GM21717 (cell line): ENCODE results near the gene DUOX2.
"Not testable (repeated sequence)": the region's sequence is repeated elsewhere in the genome, so short reads cannot be mapped to it uniquely, and the experiment has no call there.

Experiments
- ATAC-seq: cut with Tn5 transposase; IDR thresholded peaks from one replicate; pipeline ENCODE4 v1.9.1; 2021; ENCODE audit warnings: mild to moderate bottlenecking, moderate library complexity; ENCODE audit not compliant: unreplicated experiment

Gene DUOX2

DNA sequence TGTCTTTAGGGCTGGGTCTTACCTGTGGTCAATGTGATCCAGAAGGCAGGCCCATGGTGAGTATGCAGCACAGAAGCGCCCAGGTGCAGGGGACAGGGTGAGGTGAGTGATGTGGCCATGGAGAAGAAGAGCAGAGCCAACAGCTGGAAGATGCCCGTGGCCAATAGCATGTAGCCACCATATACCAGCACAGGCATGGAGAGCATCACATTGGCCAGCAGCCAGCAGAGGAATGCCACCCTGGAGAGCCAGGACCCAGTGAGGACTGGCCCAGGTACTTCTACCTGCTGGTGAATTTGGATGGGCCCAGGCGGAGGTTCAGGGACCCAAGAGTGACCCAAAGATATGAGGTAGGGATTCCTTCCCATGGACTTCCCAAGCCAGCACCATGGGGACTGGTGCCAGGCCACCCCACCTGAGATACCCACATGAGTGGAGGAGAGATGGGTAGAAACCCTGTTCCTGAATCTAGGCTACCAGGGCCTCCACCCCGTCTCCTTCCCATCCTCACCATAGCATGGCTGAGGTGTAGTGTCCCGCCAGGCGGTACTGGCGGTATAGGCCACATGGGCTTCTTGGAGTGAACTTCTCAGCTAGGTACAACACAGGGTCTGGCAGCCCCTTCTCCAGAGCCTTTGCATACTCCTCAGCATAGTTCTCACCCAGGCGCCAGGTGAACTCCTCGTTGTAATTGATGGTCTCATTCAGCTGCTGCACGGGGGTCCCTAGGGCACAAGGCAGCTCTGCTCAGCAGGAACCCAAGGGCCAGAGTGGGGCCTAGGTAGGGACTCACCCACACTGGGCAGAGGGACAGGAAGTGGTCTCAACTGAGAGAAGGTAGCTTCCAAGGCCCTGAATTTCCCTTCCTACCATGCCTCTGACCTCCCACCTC is 6.4 kb upstream of the DUOX2 start:
- ATAC-seq = no peak

DNA sequence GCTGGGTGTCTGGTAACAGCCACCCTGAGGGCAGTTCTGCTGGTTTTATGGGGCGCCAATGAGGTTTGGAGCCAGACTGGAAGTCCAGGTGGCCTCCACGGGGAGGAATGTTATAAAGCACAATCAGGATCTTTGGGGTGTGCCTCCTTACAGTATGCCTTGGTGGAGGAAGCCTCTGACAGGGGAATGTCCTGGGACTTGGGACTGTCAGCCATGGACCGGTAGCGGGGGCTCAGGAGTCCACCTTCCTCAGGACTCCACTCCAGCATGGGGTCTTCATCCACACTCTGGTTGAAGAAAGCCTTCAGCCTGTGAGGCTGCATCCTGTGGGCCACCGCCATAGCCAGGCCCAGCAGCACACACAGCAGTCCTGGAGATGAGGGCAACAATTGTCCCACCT is 5.0 kb upstream of the DUOX2 start:
- no peak for ATAC-seq

DNA sequence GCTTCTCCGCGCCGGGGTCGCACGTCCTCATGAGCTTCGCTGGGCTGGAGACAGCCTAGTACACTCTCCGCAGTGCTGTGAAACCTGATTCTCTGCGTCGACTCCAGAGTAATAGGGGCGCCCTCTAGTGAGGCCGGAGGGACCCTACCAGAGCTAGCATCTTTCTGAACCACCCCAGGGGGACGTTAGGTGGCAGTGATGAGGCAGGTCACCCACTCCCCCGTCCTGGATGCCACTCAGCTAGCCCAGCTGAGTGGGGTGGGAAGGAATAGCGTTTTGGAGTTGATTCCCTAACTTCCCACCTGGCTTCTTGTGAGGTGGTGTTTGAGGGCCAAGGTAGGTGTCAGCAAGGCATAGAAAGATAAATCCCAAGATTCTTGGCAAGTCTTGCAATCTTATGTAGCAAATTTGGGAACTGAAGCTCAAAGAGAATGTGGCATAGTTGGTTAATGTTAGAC is 4.2 kb upstream of the DUOX2 start:
- ATAC-seq = peak; percentile 79

DNA sequence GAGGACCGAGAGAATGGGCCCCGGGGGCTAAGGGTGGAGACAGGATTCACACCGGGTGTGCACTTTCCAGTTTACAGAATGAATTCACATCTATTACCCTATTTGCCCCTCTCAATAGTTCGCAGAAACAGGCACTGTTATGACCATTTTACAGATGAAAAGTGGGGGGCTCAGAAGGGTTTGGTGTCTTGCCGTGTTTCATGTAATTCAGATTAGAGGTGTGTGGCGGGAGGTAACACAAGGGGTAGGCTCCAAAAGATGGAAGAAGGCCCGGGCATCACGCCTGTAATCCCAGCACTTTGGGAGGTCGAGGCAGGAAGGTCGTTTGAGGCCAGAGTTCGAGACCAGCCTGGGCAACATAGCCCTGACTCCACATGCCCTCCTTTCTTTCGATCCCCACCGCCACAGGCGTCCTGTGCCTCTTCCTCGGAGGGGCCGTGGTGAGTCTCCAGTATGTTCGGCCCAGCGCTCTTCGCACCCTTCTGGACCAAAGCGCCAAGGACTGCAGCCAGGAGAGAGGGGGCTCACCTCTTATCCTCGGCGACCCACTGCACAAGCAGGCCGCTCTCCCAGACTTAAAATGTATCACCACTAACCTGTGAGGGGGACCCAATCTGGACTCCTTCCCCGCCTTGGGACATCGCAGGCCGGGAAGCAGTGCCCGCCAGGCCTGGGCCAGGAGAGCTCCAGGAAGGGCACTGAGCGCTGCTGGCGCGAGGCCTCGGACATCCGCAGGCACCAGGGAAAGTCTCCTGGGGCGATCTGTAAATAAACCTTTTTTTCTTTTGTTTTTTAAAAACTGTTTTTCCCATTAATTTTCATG is 3.5 kb upstream of the DUOX2 start:
- ATAC-seq = no peak

DNA sequence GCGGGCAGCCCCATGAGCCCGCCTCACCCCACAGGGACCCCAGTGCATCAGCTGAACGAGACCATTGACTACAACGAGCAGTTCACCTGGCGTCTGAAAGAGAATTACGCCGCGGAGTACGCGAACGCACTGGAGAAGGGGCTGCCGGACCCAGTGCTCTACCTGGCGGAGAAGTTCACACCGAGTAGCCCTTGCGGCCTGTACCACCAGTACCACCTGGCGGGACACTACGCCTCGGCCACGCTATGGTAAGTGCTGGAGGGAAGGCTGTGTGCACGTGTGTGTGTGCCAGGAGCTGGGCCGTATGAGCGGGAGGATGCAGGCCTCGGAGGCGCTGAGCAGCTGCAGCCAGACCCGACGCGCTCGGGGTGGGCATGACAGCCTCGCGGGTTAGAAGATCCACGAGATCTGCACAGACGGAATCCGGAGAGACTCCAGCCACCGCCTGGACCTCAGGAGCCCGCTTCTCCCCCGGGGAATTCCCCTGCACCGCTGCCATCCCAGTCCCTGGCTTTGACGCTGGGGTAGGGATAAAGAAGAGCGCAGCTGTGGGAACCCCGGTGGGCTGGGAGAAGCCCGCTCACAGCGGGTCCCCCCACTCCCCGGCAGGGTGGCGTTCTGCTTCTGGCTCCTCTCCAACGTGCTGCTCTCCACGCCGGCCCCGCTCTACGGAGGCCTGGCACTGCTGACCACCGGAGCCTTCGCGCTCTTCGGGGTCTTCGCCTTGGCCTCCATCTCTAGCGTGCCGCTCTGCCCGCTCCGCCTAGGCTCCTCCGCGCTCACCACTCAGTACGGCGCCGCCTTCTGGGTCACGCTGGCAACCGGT is 2.7 kb upstream of the DUOX2 start:
- ATAC-seq = no peak

DNA sequence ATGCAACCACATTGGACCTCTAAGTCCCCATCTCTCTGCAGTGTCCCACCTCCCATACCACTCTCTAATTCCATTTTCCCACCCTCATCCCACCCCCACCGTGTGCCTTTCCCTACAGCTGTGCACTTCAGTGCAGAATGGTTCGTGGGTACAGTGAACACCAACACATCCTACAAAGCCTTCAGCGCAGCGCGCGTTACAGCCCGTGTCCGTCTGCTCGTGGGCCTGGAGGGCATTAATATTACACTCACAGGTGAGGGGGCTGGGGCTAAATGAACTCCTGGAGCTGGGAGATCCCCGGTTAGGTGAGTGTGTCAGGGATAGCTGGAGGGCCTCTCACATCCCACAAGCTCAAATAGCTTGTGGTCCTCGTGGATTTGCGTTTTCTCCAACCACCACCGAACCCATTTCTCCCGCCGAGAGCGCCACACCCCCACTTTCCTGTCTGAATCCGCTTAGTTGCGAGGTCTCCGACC is 2.1 kb upstream of the DUOX2 start:
- ATAC-seq = no peak

DNA sequence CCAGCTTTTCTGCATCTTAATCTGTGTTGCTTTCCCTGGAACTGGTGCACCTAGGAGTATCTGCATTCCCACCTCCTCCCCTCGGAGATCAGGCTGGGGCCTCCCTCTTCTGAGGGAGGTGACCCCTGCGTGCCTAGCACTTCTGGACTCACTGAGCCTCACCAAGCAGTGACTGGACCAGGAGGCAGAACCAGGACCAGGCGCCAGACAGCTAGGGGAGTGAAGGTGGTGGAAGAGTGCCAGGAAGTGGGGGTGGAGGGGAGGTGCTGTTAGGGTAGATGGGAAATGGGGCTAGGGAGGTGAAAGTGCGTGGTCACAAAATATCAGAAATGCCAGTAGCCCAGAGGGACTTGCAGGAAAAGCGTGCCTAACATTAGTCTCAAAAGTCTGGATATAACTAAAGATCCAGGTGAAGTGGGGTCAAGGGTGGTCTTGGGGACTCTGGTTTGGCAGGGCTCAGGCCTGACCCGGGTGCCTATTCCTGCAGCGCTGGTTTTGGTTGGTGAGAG is 1.4 kb upstream of the DUOX2 start:
- no peak for ATAC-seq

DNA sequence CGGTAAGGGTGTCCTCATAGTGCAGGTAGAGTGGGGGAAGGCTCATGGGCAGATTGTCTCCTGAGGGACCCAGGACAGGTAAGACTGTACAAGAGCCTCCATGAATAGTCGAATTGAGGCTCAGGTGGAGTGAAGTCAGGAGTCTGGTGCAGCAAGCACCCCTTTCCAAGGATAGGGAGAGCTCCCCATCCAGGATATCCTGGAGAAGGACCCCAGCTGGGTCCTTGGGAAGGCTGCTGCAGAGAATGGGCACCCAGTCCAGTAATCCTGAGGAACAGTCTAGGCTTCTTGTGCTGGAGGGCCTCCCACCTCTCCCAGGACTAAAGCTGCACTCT is 746 bp upstream of the DUOX2 start:
- ATAC-seq = no peak

DNA sequence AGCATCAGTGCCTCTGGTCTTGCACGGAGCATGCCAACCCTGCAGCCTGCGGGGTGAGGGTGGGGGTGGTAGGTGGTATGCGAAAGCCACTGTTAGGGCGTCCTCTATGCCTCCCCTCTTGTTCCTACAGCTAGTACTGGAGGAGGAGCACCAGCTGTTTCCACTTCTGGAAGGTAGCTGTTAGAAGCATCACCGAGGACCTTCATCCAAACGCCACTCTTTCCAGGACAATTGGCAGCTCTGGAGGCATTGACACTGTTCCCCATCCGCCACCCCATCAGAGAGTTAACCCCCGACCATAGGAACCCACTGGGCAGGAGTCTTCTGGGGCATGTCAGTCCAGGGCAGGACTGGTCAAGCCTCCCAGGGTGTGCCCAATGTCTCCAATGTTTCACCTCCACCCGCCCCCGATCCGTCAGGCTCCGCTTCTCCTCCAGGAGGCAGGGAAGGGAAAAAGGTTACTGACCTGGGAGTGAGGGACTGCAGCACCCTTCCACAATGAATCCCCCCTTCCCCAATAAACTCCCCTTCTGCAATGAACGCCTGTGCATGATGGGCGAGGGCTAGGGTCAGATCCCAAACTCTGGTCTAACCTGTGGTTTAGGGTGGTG is 487 bp downstream of the DUOX2 start:
- no peak for ATAC-seq

DNA sequence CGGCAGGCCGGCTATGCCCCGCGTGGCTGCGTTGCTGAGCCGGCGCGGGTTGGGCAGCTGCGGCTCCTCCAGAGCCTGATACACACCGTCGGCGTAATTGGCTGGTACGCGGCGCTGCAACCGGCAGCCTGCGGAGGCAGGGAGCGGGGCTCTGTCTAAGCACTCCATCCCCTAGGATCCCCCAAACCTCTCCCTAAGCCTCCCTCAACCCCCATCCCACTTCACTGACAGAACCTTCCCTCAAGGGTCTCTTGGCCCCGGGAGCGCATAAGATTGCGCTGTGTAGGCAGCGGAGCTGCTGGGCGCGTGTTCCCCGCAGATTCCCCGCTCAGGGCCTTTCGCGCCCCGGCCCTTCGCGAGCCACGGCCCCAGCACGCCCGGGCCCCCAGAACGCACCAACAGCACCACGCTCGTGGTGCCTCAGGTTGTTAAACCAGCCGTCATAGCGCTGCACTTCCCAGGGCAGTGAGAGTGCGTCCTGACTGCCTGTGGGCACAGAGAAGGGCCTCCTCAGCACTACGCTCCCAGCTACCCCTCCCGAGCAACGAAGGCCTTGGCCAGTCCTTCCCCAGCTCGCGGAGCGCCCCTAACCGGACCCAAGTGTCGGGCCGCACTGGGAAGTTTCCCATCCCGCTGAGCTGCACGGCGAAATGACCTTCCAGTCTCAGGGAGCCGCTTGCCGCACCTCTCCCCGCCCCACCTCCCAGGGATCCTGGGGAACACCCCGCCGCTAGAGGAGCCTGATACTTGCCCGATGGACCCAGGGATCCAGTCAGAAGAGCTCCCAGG is 1.2 kb downstream of the DUOX2 start:
- no peak for ATAC-seq

DNA sequence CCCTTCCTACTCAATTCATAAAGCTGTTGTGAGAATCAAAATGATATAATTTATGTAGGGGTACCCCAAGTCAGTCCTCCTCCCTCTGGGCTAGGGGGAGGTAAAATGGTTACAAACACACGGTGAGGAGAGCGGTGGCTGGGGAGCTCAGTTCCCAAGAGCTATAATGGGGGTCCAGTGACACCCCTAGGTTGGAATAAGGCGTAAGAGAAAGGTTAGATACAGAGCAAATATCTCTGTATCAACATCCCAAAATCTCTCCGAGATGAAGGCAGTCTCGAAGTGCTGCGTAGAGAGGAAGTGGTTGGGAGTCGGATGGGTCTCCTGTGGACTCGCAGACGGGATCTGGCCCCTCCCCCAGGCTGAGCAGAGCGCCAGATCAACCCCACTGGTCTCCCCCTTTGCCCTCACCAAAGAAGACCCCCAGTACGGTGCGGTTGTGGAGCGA is 1.8 kb downstream of the DUOX2 start:
- no peak for ATAC-seq

DNA sequence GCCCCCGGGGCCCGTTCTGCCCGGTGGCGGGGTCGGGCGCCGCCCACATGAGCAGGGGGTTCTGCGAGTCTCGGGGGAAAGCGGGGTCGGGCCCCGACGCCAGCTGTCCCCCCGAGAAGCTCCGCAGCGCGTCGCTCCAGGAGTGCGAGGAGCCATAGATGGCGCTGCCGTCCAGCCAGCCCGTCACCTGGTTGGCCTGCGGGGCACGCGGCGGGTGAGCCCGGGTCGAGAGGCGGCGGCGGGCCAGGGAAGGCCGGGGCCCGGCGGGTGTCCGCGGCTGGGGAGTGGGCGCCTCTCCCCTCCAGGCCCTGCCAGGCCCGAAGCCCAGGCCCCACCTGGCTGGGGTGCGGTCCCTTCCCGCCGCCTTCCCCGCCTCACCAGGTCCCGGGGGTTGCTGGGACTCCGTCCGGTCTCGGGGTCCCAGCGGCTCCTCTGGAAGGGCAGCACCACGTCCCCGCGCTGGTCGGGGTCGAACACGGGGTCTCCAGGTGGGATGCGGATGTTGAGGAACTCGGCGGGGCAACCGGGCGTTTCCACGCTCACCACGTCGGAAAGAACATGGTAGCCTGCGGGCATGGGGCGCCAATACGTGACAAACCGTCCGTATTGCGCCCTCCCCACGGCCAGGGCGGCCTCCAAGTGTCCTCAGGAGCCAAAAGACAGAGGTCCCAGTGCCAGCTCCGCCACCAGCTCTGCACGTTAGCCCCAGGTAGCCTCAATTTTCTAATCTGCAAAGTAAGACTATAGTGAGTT is 2.4 kb downstream of the DUOX2 start:
- no peak for ATAC-seq

DNA sequence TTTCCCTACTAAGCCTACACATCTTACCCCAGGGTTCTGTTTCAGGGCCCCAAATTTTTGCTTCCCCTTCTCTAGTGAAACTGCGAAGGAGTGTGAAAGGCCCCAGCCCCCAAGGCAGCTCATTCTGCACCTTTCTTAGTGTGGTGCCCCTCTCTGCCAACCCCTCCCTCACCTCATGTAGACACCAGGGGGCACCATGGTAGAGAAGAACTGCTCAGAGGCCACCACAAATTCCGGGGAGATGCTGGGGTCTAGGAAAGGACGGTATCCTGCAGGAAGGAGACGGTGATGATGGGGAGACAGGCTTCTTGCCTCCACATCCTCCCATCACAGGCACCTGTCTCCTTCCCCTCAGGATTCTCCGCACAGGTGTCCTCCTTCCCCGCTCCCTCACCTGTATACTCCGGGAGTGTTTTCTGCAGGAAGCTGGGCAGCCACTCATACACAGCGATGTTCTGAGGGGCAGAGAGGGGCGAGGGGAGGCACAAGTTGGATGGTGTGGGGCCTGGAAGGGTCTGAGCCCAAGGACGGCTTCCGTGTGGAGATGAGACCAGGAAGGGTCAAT is 3.6 kb downstream of the DUOX2 start:
- no peak for ATAC-seq

DNA sequence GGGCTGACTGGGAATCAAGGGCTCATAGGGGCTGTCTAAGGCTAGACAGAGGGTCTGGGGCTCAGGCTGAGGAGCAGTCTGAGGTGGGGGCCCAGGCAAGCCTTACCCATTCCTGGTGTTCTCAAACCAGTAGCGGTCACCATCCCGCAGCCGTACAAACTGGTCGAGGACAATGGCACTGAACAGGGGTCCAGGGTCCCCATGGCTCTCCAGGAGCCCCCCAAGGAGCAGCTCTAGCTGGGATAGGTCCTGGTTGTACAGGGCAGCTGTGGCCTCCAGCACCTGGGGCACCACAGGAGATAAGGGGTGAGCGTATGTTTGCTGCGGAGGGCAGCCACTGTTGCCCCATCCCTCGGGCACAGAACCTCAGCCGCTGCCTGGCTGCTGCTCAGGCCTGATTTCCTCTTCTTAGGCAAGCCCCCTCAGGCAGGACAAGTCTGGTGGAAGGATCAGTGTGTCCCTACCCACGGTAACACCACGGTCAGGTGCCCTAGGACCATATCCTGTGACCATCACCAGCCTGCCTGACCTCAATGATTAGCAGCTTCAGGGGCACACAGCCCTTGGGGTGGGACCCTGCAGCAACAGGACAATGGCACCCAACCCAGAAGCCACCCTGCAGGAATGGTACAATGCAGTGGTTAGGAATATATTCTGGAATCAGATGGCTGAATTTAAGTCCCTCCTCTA is 5.9 kb downstream of the DUOX2 start:
- no peak for ATAC-seq

DNA sequence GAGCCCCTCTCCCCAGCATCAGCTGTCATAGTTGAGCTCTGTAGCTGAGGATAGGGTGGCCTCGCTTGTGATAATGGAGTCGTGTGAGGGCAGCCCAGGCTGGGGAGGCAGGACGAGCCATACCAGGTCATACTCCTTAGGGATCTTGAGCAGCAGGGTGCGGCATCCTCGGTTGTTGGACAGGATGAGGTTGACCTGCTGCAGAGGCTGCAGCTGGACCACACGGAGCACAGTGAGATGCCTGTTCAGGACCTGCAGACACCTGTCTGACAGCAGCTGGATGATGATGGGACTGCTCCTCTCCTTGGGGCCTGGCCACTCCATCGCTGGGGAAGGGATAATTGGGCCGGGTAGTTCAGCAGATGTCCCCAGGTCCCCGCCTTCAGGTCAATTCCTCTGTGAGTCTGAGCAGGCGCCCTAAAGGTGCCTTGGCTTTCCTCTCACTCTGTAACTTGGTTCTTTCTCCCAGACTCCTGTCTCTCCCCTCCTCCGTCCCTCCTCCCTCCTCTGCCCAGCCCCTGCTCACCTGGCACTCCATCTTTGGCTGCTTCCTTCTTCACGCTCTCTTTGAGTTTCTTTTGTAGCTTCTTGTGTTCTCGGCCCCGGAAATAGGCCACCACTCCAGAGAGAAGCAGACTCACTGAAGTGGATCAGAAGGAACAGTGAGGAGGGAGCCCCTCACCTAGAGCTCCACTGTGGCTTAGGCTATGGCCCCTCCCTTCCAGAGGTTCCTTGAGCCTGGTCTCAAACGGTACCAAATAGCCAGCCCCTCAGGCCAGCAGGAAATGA is 7.8 kb downstream of the DUOX2 start:
- no peak for ATAC-seq

DNA sequence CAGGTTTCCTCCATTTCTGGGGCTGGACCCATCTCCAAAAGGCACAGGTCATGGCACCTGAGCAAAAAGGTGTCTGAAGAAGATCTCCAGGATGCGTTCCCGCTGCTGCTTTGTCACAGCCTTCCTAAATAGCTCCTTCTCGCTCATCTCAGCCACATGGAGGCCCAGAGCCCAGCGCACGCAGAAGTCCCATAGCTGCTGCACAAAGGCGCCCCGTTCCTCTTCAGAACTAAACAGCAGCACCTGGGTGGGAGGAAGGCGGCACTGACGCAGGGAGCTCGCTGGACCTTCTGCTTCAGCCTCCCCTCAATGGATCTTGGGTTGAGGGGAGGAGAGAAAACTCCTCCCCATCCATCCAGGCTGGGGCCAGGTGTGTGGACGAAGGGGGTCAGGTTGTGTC is 8.4 kb downstream of the DUOX2 start:
- ATAC-seq = no peak

DNA sequence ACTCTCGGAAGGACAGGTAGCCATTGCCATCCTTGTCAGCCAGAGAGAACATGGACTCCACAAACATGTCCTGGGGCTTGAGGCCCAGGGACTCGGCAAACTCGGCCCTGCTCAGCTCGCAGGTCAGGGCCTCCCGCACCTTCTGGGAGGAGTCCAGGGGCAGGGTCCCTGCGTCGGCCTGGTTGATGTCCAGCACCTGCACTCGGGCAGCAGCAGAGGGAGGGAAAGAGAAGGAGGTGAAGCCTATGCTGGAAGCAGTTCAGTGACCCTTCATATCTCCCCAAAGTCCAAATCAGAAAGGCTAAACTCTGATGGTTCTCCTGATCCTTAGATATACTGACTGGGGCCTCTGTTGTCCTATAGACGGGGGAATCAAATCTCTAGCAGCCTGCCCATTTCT is 9.8 kb downstream of the DUOX2 start:
- not testable (repeated sequence) for ATAC-seq
